HUDEP-2 (cell line): ENCODE results near the gene ZBTB17.
A peak's percentile ranks its signal among the peaks of the same experiment; 100 is the strongest.

Source experiments
- DNase-seq, 76 experiments: peaks; one replicate each; lab custom pipeline; 2025; ENCODE audit not compliant: unreplicated experiment in 76 of 76; lab: John Stamatoyannopoulos, UW

ZBTB17 gene

DNA sequence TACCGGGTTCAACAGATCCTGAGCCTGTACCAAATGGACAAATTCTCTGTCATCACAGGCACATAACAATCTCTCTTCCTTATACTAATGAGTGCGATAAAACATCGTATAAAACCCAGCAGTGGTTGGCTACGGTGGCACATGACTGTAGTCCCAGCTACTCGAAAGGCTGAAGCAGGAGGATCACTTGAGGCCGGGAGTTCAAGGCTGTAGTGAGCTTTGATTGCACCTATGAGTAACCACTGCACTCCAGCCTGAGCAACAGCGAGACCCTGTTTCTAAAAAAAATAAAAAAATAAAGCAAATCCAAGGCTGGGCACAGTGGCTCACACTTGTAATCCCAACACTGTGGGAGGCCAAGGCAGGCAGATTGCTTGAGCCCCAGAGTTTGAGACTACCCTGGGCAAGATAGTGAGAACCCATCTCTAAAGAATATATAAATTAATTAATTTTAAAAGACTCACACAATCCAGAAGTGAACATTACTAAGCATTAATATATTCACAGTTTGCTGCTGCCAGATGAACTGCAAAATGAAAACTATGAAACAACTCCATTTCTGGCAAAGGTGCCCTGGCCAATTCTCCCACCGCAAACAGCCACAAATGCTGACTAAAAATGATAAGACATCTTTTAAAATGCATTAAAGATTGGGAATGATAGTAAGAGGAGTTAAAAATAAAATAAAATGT, 13.1 kb downstream of the ZBTB17 start:
- DNase-seq = no peak

GRCh38 chr1:15962176-15962575, 13.7 kb downstream of the ZBTB17 start:
- DNase-seq = no peak

DNA sequence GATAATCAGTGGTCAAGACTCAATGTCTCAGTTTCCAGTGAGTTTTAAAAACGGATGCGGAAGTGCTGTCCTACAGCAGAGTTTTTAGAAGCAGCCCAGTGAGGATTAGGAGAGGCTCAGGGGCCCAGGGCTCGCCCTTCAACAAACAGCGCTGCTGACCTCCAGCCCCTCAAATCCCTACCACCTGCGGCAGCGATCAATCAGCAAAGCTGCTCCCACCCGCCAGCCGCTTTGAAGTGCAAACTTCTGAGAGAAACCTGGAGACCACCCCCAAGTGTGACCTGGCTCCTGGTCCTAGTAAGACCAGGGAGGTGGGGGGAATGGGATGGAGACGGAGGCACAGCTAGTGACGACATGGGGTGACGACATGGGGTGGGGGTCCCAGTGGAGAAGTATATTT, 14.4 kb downstream of the ZBTB17 start:
- no peak for DNase-seq

DNA sequence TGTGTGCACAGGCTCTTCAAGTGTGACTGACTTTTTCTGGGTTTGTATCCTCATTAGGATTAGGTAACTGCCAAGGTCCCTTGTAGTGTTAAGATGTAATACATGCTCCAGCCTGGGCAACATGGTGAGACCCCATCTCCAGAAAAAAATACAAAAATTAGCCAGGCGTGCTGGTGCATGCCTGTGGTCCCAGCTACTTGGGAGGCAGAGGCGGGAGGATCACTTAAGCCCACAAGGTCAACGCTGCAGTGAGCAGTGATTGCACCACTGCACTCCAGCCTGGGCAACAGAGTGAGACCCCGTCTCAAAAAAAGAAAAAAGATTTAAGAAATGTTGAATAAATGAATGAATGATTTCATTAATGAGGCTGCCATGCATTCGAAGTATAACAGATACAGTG, 15.1 kb downstream of the ZBTB17 start:
- no peak for DNase-seq

GRCh38 chr1:15959827-15960446, 16.0 kb downstream of the ZBTB17 start:
- no peak for DNase-seq

DNA sequence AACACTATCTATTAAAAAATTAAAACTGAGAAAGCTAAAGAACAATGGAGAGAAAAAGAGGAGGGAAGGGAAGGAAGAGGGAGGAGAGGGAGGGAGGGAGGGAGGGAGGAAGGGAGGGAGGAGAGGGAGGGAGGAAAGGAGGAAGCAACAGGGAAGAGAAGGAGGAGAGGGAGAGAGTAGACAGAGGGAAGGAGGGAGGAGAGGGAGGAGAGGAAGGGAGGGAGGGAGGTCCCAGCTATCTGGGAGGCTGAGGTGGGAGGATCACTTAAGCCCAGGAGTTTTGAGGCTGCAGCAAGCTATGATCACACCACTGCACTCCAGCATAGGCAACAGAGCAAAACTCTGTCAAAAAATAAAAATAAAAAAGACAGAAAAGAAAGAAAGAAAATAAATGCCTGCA, 16.5 kb downstream of the ZBTB17 start:
- DNase-seq = no peak

DNA sequence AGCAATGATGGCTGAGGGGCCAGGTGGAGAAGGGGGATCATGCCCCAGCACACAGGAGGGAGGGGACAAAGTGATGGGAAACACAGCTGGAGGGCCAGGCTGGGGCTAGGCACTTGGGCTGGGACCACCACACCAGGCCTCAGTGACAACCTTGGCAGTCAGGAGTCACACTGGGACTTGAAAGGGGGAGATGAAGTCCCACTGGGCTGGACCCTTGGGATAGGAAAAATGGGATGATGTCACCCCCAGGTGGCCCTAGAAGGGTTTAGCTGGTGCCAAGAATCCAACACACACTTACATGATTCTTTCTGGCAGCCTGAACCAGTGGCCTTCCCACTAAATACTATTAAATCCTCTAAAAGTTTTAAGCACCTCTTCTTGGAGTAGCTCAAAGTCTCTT, 17.1 kb downstream of the ZBTB17 start:
- no peak for DNase-seq

- DNase-seq = no peak
Observed at GRCh38 chr1:15958111-15958510, 17.8 kb downstream of the ZBTB17 start.

GRCh38 chr1:15957221-15958095, 18.4 kb downstream of the ZBTB17 start:
- peak in 3 of 76 experiments; percentile 7 to 19 (median 9) for DNase-seq

DNA sequence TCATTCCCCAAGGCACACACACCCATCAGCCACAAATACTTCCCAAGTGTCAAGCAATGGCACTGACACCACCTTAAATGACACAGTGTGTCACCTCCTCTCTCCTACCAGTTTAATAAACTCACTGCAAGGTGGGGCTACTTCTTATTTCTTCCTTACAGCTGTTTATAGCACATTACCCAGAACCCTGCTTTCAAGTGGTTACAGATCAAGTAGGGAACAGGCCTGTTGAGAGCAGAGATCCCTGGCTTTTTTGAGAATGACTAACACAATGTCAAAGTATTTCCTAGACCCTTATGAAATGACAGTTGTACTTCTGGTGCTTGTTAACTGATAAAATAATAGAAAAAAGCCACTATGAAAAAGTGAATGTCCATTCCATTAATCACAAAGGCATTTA, 19.8 kb downstream of the ZBTB17 start:
- DNase-seq = no peak

GRCh38 chr1:15955552-15955951, 20.3 kb downstream of the ZBTB17 start:
- no peak for DNase-seq

- no peak for DNase-seq
Observed at GRCh38 chr1:15954316-15954715, 21.6 kb downstream of the ZBTB17 start.

GRCh38 chr1:15953791-15954241, 22.1 kb downstream of the ZBTB17 start:
- DNase-seq = peak in 13 of 76 experiments; percentile 10 to 50 (median 19)

DNA sequence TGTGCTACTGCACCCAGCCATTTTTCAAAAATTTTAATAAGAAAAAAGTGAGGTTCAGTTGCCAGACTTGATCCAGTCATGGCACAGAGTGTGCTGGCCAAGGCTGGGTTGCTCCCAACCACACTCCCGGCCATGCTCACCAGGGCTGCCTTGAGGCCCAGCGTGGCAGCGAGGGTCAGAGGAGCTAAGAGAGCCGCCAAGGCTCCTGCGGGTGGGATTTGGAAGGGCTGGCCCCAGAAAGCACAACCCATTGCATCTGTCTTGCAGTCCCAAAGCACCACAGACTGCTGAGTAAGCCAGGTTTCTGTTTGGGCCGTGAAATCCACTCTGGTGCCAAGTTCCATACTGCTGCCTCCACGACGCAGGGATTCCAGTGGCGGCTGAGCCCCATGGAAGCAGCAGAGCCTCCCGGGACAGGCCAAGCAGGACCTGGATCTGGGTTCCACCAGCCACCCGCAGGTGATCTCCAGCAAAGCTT, 22.6 kb downstream of the ZBTB17 start:
- no peak for DNase-seq

- DNase-seq = peak in 57 of 76 experiments; percentile 10 to 77 (median 32)
Observed at GRCh38 chr1:15952317-15953258, 23.3 kb downstream of the ZBTB17 start.

GRCh38 chr1:15951341-15952153, 24.4 kb downstream of the ZBTB17 start:
- peak in 8 of 76 experiments; percentile 16 to 71 (median 46) for DNase-seq

GRCh38 chr1:15950763-15951295, 25.1 kb downstream of the ZBTB17 start:
- peak in 70 of 76 experiments; percentile 14 to 90 (median 64) for DNase-seq

GRCh38 chr1:15950302-15950701, 25.6 kb downstream of the ZBTB17 start:
- no peak for DNase-seq
